IPS DF 19.7 (cell line): ENCODE results near the gene SYTL1.

ENCODE experiments used
- DNase-seq: peaks from one replicate; pipeline ENCODE4 v3.0.0-alpha.2; 2013; ENCODE audit warnings: low read depth, low spot score

Gene SYTL1

DNA sequence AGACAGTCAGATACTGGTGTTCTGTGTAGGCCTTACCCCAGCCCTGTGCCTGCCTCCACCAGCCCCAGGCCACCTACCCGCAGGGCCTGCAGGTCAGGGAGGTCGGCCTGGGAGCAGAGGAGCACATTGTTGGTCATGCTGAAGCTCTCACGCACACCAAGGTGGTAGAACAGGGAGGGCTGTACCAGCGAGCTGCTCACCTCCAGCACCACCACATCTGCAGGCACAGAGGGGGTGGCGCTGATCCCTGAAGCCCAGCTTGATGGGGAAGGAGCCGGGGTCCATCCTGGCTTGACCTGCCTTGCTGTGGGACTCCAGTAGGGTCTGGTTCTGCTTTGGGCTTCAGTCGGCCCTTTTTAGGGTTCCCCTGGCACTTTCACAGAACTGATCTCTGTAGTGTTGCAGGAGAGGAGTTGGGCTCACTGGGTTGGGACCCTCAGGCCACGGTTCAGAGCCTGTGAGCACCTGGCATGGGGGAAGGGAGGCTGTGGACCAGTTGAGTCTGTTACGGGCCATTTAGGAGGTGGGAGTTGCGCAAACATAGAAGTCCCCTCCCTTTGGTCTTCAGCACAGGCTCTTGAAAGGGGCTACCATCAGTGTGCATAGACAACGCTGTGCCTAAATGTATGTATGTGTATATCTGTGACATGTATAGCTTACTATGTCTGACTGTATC is 23.0 kb downstream of the SYTL1 start:
- no peak for DNase-seq

DNA sequence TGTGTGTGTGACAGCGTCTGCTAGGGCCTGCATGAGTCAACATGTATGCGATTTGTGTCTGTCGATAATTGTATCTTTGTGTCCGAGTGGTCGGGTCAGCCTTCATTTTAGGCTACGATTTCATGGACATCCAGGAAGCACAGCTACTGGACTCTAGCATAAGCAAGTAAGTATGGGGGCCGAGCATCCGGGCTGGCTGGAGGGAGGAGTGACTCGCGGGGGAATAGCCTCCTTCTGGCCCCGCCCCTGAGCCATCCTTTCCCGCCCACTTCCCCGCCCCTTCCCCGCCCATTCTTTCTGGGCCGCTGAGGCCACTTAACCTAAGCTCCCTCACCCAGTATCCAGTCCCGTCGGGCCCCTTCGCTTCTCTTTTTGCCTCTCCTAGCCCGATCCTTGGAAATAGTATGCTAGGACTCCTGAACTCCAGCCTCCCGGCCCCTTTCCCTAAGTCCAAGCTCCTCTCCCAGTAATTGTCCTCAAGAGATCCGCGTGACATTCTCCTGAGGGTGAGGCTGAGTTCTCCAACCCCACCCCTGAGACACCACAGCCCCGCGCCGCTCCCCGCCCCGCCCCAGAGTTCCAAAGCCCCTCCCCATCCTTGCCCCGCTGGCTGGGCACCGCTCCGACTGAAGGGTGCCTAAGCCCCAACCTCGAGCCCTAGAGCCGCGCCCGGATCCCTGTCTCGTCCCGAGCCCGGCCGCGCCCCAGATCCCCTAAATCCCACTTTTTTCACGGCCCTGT is 23.7 kb downstream of the SYTL1 start:
- DNase-seq: no peak

DNA sequence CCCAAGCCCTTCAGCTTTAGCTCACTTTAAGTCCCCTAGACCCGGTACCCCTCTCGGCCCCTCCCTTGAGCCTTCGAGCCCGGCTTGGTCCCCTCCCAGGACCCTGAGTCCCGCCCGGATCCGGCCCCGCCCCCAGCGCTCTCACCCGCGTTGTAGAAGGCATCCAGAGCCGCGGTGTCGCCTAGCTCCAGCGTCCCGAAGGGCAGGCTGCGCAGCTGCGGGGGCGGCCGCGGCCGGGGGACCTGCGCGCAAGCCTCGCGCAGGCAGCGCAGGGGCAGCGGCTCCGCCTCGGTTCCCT is 24.2 kb downstream of the SYTL1 start:
- DNase-seq: no peak

DNA sequence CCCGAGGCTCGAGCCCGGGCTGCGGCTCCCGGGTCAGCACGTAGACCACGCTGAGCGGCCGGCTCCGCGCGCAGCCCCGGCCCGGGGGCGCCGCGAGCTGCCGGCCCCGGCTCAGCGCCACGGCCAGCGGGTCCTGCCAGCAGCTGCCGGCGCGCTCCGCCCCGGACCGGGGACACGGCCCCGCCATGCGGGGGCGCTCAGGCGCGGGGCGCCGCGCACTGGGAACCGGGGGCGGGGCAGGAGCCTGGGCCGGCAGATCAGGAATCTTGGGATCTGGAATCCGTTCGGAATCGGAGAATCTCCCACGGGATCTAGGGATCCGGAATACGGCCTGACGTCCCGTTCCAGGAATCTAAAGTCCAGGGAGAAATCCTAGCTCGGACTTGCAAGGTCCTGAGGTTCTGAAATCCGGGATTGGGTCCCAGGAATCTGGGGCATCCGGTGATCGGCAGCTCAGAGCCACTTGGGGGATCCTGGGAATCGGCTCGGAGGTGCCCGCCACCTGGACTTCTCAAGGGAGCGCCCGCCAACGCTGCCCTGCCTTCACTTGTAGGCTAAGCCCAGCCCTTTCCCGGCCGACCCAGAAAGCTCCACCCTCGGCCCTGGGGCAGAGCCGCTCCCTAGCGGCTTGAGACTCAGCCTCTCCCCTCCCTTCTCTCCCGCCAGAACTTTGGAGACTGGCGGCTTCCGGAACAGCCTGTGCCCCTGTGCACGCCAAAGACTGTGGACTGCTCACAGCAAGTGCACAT is 24.8 kb downstream of the SYTL1 start, which contains the start of gene MAP3K6:
Gene MAP3K6 (minus strand): TSS at position 551 of the 749 bp plus-strand sequence. CDS start 364 bp downstream, at position 187.
- DNase-seq: no peak

DNA sequence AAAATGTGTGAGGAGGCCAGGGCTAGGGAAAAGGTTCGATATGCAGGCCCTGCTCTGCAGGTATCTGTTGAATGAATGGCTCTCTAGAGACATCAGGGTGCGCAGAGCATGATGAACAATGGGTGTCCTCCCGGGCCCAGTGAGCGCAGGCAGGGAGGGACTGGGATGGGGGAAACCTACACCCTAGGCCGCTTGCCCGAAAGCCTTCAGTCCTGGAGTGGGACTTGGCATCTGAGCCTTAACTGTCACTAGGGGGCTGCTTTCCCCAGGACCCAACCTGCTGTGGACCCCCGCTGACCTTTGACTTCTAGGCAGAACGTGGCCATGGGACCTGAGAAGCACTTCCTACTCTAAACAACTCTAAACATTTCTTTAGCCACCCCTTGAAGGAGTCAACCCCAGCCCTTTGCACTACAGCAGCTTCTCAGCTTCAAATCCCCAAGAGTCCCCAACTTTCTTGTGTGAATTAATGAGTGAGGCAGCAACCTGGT is 25.4 kb downstream of the SYTL1 start:
- DNase-seq: no peak

DNA sequence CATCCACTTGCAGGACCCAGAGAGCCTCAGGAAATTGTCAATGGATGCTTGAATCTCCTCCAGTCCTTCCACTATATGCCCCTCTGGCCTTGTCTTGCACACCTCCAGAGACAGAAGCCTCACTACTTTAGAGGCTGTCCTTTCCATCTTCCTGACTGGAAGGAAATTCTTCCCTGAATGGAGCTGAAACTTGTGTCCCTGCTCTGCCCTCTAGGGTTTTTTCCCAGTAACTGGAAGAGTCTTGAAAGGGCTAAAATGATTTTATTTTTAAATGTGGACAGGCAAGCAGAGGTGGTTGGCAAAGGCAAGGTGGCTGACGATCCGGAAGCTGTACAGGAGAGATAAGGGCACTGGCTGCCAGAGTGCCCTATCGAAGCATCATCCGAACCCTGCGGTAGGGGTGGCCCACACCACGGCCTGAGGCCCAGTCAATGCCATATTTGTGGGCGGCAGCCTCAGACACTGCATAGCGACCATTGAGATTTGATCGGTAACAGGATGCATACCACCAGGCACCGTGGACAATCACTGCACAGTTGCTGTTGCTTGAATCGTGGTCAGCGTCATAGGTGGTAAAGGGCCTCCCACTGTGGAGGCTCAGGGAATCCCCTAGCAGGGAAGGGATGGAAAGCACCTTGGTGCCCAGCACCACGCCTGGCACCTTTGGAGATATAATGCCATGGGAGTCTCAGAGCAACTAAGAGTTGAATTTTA is 27.2 kb downstream of the SYTL1 start:
- no peak for DNase-seq

DNA sequence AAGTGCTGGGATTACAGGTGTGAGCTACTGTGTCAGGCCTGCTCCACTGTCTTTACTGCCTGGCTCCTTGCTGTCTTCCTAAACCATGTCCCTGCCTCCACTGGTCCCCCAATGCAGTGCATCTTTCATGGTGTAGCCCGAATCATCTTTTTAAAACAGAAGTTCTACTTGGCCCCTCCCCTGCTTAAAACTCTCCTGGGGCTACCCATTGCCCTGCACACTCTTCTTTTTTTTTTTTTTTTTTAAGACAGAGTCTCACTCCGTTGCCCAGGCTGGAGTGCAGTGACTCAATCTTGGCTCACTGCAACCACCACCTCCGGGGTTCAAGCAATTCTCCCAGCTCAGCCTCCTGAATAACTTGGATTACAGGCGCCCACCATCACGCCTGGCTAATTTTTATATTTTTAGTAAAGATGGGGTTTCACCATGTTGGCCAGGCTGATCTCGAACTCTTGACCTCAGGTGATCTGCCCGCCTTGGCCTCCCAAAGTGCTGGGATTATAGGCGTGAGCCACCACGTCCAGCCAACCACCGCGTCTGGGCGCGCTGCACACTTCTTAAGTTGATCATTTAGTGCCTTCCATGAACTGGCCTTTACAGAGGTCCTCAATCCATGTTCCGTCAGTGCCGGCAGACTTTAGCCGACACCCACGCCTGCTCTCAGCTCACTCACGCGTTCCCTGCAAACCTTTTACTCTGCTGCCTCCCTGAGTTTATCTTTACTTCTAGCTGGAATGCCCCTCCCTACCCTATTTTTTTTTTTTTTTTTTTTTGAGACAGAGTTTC is 30.4 kb downstream of the SYTL1 start:
- no peak for DNase-seq

DNA sequence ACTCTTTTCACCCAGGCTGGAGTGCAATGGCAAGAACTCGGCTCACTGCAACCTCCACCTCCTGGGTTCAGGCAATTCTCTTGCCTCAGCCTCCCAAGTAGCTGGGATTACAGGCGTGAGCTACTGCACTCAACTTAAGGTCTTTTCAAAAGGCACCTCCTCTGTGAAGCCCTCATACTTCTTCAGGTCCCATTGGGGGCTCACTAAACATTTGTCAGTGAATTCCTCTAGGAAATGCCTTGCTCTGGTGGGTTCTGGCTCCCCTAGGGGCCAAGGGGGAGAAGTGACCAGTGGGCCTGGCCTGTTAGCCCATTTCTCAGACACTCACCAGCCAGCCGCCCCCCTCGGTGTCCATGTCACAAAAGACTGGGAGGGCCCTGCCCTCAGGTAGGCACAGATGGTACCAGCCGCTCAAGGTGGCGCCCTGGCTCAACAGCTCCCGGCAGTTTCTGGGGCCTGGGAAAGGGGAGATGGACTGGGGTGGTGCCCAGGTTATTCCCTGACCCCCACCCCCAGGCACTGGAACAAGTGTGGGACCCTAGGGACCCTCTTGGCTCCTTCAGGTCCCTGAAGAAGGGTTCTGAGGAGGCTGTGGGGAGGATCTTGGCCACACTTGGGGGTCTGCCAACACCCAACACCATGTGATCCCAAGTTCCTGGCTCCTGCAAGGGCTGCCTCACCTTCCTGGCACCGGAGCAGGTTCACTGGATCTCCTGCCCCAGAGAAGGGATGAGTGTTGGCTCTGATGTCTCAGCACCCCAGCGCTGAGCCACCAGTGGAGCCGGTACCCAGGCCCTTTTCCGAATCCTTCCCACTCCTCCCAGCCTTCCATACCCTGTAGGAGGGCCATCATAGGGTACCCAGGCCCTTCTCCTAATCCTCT is 31.2 kb downstream of the SYTL1 start:
- DNase-seq: no peak

DNA sequence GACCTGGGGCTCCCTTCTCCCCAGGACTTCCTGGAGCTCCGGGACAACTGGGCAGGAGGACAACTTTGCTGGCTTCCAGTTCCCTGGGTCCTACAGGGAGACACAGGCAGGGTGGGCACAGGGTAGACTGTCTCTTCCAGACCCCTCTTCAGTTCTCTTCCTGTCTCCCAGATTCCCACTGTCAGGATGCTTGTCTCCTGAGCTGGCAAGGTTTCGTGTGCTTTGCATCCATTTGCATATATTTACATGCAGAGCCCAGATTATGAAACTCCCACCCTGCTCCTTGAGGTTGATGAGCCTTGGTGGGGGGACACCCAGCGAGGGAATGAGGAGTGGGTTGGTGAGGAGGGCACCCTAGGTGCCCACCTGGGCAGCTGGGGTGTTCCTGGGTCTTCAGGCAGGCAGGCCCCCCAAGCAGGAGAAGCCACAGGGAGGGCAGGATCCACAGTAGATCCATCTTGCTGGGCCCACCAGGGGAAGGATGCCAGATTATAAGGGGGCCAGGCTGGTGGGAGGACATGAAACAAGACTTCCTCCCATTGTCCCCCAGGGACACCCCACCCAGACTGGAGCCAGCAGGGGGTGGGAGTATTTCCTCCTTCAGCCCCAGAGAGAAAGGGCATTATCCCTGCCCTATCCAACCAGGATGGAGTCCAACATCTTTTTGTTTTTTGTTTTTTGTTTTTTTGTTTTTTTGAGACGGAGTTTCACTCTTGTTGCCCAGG is 32.7 kb downstream of the SYTL1 start, which contains the start of gene FCN3:
Gene FCN3 (minus strand): TSS at position 463 of the 725 bp plus-strand sequence. CDS start 6 bp downstream, at position 457.
- DNase-seq: no peak

DNA sequence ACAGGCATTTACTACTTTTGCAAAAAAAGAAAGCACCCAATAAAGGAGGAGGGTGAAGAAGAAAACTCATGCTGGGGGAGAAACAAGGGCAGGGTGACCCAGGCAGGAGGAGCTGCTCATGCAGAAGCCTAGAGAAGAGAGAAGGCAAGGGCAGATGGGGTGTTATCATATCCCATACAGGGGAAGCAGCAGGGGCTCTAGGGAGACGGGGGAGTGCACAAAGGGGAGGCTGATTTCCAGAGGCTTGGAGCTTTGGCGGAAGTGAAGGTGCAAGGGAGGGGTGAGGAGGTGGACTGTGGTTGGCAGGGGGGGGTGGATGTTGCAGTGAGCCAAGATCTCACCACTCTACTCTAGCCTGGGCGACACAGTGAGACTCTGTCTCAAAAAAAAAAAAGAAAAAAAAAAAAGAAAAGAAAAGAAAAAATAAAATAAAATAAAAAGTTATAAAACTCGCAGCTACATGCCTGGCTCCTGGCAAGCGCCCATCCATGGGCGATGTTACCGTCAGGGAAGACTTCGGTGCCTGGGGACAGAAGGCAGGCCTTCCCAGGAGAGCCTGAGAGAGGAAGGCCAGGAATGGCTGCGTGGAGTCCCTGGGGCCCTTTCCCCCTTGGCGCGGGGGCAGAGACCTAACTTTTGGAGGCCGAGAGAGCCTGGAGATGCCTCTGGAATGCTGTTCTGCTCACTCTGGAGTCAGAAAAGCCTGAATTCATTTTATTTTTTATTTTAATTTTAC is 36.1 kb downstream of the SYTL1 start:
- no peak for DNase-seq

DNA sequence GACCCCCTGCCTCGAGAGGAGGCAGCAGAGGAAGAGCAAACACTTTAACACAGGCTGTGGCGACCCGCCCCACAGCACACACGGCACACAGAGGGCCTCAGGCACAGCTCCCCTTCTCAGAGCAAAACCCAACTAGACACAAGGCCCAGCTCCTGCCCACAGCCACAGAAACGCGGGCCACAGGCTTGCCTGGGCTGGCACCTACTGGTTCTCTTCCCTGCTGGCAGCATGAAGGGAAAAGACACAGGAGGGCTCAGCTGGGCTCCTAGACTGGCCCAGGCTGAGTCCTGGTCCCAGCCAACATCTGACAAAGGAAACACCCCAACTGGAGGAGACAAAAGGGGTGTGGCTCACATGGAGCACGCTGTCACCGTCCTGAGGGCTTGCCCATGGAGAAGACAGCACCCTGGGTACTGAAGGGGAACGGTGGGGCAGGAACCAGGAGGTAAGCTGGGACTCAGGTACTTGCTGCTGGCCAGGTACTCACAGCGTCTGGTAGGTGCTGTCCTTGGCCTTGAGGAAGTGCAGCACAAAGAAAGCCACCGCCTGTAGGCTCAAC is 37.8 kb downstream of the SYTL1 start:
- DNase-seq: no peak

DNA sequence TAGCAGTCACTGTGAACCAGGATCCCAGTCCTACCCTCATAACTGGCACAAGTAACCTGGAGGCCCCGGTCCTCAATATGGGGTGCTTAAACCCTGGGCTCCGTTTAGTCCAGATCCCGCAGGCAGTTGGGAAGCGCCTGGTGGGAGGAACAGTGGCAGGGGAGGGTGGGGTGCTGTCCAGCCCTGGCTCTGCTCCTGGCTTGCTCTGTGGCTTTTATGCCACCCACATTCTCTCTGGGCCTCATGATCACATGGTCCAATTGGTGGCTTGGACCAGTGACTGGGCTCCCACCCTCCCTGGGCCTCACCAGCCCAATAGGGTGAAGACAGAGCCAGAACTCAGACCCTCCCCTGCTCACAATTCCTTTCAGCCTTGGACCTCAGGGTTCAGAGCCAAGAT is 38.4 kb downstream of the SYTL1 start:
- no peak for DNase-seq

DNA sequence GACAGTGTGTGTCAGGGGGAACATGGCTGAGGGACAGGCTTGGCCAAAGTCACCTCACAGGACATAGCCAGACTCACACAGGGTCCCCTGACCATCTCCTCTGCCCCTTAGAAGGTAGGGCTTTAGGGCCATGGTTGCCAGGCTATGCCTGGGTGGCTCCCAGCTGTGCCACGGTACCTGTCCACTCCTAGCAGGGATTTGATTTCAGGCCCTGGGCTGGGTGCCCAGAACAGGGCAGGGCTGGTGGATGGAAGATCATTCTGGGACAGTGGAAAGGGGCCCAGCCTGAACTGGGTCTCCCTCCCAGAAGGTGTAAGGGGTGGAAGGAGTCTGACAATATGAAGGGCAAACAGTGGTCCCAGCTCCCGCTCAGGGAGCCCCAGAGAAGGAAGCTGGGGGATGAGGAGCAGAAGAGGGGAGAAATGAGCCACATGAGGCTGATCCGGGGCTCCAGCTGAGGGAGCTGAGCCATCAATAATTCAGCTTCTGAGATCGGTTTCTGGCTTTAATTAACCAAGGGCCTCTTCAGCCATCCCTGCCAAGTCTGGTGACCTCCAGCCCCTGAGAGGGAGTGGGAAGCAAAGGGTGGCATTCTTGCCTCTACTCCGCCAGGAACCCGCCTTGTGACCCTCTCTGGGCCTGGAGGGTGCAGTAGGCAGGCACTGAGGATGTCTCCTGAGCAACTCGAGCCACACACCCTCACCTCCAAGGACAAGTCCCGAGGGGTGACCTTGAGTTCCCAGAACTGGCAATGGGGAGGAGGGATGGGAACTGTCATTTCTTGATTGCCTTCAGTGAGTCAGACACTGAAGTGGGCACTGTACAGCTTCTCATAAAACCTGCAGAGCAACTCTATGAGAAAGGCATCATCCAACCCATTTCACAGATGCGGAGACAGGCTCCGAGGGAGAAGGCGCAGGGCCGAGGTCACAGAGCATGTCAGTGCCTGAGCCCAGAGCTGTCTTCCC is 39.2 kb downstream of the SYTL1 start:
- no peak for DNase-seq

DNA sequence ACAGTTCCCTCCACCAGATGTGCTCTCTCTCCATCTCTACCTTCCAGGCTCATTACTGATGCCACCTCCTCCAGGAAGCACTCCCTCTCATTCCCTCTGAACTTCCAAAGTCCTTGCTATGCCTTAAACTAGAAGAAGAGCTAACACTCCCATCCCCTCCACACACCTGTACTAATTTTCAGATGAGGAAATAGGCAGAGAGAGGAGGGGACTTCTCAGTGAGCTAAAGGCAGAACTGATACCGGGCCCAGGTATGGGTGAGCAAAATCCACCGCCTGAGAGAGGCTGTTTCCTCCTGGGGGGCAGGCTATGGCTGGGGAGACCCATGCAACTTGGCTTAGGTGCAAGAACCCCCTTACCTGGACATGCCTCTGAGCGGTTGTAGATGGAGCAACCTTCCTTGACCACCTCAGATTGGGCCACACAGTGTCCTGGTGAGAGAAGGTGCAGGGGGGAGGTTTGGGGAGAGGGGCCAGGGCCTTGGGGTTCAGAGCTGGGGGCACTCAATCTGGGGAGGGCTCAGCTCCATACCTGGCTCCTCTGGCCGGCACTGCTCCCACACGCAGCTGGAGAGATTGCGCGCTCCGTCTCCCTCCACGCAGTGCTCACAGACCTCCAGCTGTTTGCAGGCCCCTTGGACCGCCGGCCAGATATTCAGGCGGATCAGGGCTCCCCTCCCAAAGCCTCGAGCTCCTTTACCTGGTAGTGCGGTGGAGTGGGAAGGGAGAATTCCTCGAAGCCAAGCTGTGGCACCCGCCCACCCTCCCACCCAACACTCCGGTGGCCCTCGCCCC is 40.3 kb downstream of the SYTL1 start:
- no peak for DNase-seq

DNA sequence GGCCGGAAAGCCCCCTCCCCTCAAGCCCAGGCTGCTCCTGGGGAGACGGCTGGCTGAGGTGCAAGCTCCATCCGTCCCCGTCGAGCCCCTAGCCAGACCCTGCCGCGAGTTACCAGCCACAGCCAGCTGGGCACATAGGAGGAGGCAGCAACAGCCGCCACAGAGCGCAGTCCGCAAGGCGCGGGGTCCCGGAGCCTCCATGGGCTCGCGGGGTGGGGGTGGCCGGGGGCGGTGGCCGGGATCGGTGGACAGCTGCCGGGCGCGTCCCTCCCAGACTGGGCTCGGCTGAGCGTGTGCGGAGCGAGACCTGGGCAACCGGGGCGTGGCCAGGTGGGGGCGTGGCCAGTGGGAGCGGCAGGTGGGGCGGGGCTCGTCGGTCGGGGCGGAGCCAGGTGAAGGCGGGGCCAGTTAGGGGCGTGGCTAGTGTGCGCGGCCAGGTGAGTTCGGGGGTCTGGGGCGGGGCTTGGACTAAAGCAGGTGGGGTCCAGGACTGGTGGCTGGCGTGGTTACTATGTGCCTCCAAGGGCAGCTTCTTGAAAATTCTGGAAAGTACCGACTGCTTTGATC is 41.3 kb downstream of the SYTL1 start, which contains the start of gene CD164L2:
Gene CD164L2 (minus strand): TSS at position 295 of the 567 bp plus-strand sequence. CDS start 94 bp downstream, at position 201.
- DNase-seq: no peak

DNA sequence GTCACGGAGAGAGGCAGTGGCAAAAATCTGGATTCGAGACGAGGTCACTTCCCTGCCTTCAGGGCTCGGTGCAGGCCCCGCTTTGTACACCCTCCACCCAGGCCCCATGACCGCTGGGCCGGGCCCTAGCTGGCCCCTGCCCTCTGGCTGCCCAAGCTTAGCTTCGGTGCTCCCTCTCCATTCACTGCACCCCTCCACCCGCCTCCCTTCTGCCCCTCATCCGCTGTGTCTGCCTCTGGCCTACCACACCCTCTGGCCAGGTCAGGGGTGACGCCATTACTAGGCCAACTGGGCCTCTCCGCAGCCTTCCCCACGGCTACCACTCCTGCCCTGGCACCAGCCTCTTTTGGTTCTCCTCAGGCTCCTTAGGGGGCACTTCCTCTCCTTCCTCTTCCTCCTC is 41.8 kb downstream of the SYTL1 start:
- no peak for DNase-seq
